Hepatocyte (in vitro differentiated cells): ENCODE measurements around the gene SERINC5. TPM values are rescaled to one million over a fixed set of nuclear protein-coding genes. Genes with fewer than 3 reads are reported as not detected.

Experiments
- DNase-seq: peaks from one replicate; pipeline ENCODE4 v3.0.0-alpha.2; 2016; ENCODE audit warnings: low spot score
- H2AFZ ChIP-seq: fragments of 200-600 bp; sonication (generic); 2 replicates; pipeline ENCODE4 v1.6.0; 2016; ENCODE audit warnings: antibody characterized with exemption, mild to moderate bottlenecking
- H3K27ac ChIP-seq: fragments of 200-600 bp; sonication (generic); 2 replicates; pipeline ENCODE4 v1.5.1; 2016; ENCODE audit warnings: mild to moderate bottlenecking
- H3K27me3 ChIP-seq: fragments of 200-600 bp; sonication (generic); 2 replicates; pipeline ENCODE4 v1.6.1; 2016
- H3K36me3 ChIP-seq: fragments of 200-600 bp; sonication (generic); replicated peaks from 2 replicates; pipeline ENCODE4 v1.5.1; 2016; ENCODE audit warnings: low read depth; ENCODE audit not compliant: insufficient read depth
- H3K4me1 ChIP-seq: fragments of 200-600 bp; sonication (generic); 2 replicates; pipeline ENCODE4 v1.5.1; 2016; ENCODE audit warnings: mild to moderate bottlenecking, moderate library complexity; ENCODE audit not compliant: insufficient read depth
- H3K4me2 ChIP-seq: fragments of 200-600 bp; sonication (generic); 2 replicates; pipeline ENCODE4 v1.6.0; 2016
- H3K4me3 ChIP-seq: fragments of 200-600 bp; sonication (generic); 2 replicates; pipeline ENCODE4 v1.5.1; 2016; ENCODE audit warnings: mild to moderate bottlenecking
- H3K79me2 ChIP-seq: fragments of 200-600 bp; sonication (generic); 2 replicates; pipeline ENCODE4 v1.6.0; 2017; ENCODE audit warnings: mild to moderate bottlenecking
- H3K9me2 ChIP-seq: fragments of 200-600 bp; sonication (generic); replicated peaks from 2 replicates; pipeline ENCODE4 v1.6.0; 2017; ENCODE audit warnings: mild to moderate bottlenecking; ENCODE audit not compliant: insufficient read depth
- H3K9me3 ChIP-seq: fragments of 200-600 bp; sonication (generic); 2 replicates; pipeline ENCODE4 v1.5.1; 2016; ENCODE audit warnings: low read depth, mild to moderate bottlenecking
- H4K20me1 ChIP-seq: fragments of 200-600 bp; sonication (generic); 2 replicates; pipeline ENCODE4 v1.6.0; 2016; ENCODE audit warnings: mild to moderate bottlenecking; ENCODE audit not compliant: insufficient read depth, poor library complexity, severe bottlenecking
- CTCF ChIP-seq: fragments of 200-600 bp; sonication (generic); IDR thresholded peaks from 2 replicates; pipeline ENCODE4 v1.5.1; 2016; ENCODE audit warnings: antibody characterized with exemption, mild to moderate bottlenecking; ENCODE audit not compliant: poor library complexity
- EZH2 ChIP-seq: fragments of 200-600 bp; sonication (generic); IDR thresholded peaks from 2 replicates; pipeline ENCODE4 v1.6.1; 2016; ENCODE audit warnings: antibody characterized with exemption, mild to moderate bottlenecking, borderline replicate concordance
- EZH2phosphoT487 ChIP-seq: fragments of 200-600 bp; sonication (generic); IDR thresholded peaks from one replicate; pipeline ENCODE4 v1.6.1; 2018; ENCODE audit warnings: antibody characterized with exemption, mild to moderate bottlenecking, low read depth, moderate library complexity; ENCODE audit not compliant: unreplicated experiment, severe bottlenecking
- WGBS: methylation state at CpG from one replicate; pipeline ENCODE4 v1.1.6; 2016; ENCODE audit warnings: low lambda C conversion rate; ENCODE audit errors: missing lambda C conversion rate; 5-methylcytosine and 5-hydroxymethylcytosine counted together
- polyA plus RNA-seq: library from polyadenylated mRNA; unstranded; fragments of >200 nt; fragmentation: Nextera tagmentation; extraction: Ambion mirVana; gene quantifications from 2 replicates; pipeline ENCODE4 v1.2.1, GENCODE V29; 2016
- total RNA-seq: library from RNA; depleted of rRNA; stranded (reverse); fragments of >200 nt; gene quantifications from 2 replicates; pipeline ENCODE4 v1.2.3, GENCODE V29; 2014

The SERINC5 gene
- total and polyA plus RNA-seq, 2 experiments from 2014 or later = 19.3 to 70.2 TPM

- no peaks in the 10 kb centered on the region for H3K36me3 ChIP-seq
- TF ChIP-seq CTCF (no peak), EZH2 (no peak), EZH2phosphoT487 (no peak)
- no peaks in the 10 kb centered on the region for H3K9me2 ChIP-seq
- peaks cover 5% of the 10 kb centered on the region for H4K20me1 ChIP-seq
- H3K4me2 ChIP-seq = no peak overlapping the region
- no peak overlapping the region for H2AFZ ChIP-seq
- DNase-seq = no peak
- peaks cover 96% of the 10 kb centered on the region for H3K79me2 ChIP-seq
- WGBS = 90% methylated on average over 3 of the region's 3 CpGs
- no peaks in the 10 kb centered on the region for H3K27me3 ChIP-seq
- no peak overlapping the region for H3K27ac ChIP-seq
- H3K4me3 ChIP-seq = no peak overlapping the region
- H3K4me1 ChIP-seq = peaks cover 14% of the 10 kb centered on the region
- no peaks in the 10 kb centered on the region for H3K9me3 ChIP-seq
Observed at GRCh38 chr5:80198920-80199319, 56.9 kb downstream of the SERINC5 start.

- no peak overlapping the region for H2AFZ ChIP-seq
- peaks cover 5% of the 10 kb centered on the region for H4K20me1 ChIP-seq
- H3K4me1 ChIP-seq = peaks cover 13% of the 10 kb centered on the region
- H3K27ac ChIP-seq = no peak overlapping the region
- TF ChIP-seq EZH2phosphoT487 = no peak
- H3K9me2 ChIP-seq = no peaks in the 10 kb centered on the region
- H3K4me2 ChIP-seq = no peak overlapping the region
- peaks cover 96% of the 10 kb centered on the region for H3K79me2 ChIP-seq
- H3K36me3 ChIP-seq = no peaks in the 10 kb centered on the region
- H3K27me3 ChIP-seq = no peaks in the 10 kb centered on the region
- 93% methylated on average over 11 of the region's 11 CpGs for WGBS
- no peak for DNase-seq
- no peak overlapping the region for H3K4me3 ChIP-seq
- no peaks in the 10 kb centered on the region for H3K9me3 ChIP-seq
Observed at GRCh38 chr5:80198399-80198798, 57.4 kb downstream of the SERINC5 start.

GRCh38 chr5:80195837-80196400 lies 59.9 kb downstream of the SERINC5 start:
- H4K20me1 ChIP-seq = peaks cover 5% of the 10 kb centered on the region
- H3K4me2 ChIP-seq = no peak overlapping the region
- WGBS = 49% methylated on average over 6 of the region's 6 CpGs
- no peak overlapping the region for H3K27ac ChIP-seq
- H3K36me3 ChIP-seq = no peaks in the 10 kb centered on the region
- peaks cover 96% of the 10 kb centered on the region for H3K79me2 ChIP-seq
- H3K9me3 ChIP-seq = no peaks in the 10 kb centered on the region
- H3K4me3 ChIP-seq = no peak overlapping the region
- no peaks in the 10 kb centered on the region for H3K27me3 ChIP-seq
- peaks cover 33% of the 10 kb centered on the region for H3K4me1 ChIP-seq
- H2AFZ ChIP-seq = no peak overlapping the region
- no peak for TF ChIP-seq EZH2
- no peak for TF ChIP-seq EZH2phosphoT487
- no peak for TF ChIP-seq CTCF
- no peaks in the 10 kb centered on the region for H3K9me2 ChIP-seq
- no peak for DNase-seq

GRCh38 chr5:80194468-80194867 lies 61.4 kb downstream of the SERINC5 start:
- Histone ChIP-seq H3K79me2 (peaks cover 99% of the 10 kb centered on the region), H3K27me3 (no peaks in the 10 kb centered on the region), H3K4me1 (peaks cover 33% of the 10 kb centered on the region), H3K4me3 (no peak overlapping the region), H3K36me3 (no peaks in the 10 kb centered on the region), H3K27ac (no peak overlapping the region), H3K9me2 (no peaks in the 10 kb centered on the region), H3K9me3 (no peaks in the 10 kb centered on the region), H4K20me1 (peaks cover 5% of the 10 kb centered on the region), H2AFZ (no peak overlapping the region), H3K4me2 (no peak overlapping the region)
- WGBS = 86% methylated on average over 4 of the region's 4 CpGs
- no peak for TF ChIP-seq CTCF
- TF ChIP-seq EZH2phosphoT487 = no peak
- no peak for TF ChIP-seq EZH2
- DNase-seq = no peak
